ENCODE data around the gene IQCF2. TPM values are rescaled to one million over a fixed set of nuclear protein-coding genes. Genes with fewer than 3 reads are reported as not detected.
"Not testable (repeated sequence)": the region's sequence is repeated elsewhere in the genome, so short reads cannot be mapped to it uniquely, and the experiment has no call there.

The IQCF2 gene
- total RNA-seq, 1 donor from 2014 or later: not detected

DNA sequence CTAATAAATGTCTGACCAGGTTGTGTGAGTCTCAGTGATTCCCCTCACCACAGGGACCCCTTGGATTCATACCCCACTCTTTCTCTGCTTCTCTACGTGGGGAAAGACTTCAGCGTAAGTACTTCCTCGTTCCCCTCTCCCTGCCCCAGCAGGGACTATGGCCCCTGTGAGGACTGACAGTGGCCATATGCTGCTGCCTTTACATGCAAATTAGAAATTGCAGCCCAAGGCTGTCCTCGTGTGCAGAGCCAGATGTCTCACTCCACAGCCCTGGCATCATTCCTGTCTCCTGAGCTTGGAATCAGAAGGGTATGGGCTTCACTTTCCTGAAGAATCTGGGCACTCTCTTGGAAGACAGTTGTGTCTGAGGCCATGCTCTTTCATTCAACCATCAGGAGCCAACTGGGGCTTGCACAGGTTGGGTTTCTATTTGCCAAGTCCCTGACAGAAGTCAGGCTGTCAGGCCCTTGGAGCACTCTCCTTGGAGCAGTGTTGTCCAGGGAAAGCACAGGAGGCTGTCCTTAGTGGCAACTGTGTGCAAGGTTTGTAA, 30.5 kb upstream of the IQCF2 start:
- no peak overlapping the region for H3K4me3 ChIP-seq (ENCODE audit: low read depth, low read length)
- H3K27me3 ChIP-seq (ENCODE audit: control insufficient read depth, insufficient read depth, low read length): no peaks in the 10 kb centered on the region
- DNase-seq (ENCODE audit: low read depth): no peak
- no peaks in the 10 kb centered on the region for H3K36me3 ChIP-seq (ENCODE audit: control insufficient read depth, insufficient read depth, low read length)
- peak; percentile 43 for FAIRE-seq
- TF ChIP-seq, protein P1, sequence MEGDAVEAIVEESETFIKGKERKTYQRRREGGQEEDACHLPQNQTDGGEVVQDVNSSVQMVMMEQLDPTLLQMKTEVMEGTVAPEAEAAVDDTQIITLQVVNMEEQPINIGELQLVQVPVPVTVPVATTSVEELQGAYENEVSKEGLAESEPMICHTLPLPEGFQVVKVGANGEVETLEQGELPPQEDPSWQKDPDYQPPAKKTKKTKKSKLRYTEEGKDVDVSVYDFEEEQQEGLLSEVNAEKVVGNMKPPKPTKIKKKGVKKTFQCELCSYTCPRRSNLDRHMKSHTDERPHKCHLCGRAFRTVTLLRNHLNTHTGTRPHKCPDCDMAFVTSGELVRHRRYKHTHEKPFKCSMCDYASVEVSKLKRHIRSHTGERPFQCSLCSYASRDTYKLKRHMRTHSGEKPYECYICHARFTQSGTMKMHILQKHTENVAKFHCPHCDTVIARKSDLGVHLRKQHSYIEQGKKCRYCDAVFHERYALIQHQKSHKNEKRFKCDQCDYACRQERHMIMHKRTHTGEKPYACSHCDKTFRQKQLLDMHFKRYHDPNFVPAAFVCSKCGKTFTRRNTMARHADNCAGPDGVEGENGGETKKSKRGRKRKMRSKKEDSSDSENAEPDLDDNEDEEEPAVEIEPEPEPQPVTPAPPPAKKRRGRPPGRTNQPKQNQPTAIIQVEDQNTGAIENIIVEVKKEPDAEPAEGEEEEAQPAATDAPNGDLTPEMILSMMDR (IDR thresholded peaks at IDR 0.05; ENCODE audit: insufficient read depth, low read length, severe bottlenecking): no peak

DNA sequence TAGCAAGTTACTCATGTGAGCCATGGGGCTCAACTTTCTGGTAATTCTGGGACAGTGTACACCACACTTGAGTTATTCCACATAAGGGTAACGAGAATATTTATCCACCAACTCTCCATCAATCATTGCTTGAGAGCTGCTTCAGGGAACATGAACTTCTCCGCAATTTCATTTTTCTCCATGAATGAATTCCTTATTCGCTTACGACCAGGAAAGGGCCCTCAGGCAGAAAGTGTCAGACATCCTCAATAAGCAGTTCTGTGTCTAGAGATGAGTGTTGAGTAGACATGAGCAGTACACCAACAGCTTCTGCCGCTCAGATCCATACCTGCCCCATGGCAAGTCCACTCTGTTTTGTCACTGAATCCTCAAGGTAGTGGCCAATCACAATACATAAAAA, 24.8 kb upstream of the IQCF2 start:
- TF ChIP-seq, protein P1 (IDR thresholded peaks at IDR 0.05; ENCODE audit: insufficient read depth, low read length, severe bottlenecking): no peak
- H3K36me3 ChIP-seq (ENCODE audit: control insufficient read depth, insufficient read depth, low read length): no peaks in the 10 kb centered on the region
- H3K27me3 ChIP-seq (ENCODE audit: control insufficient read depth, insufficient read depth, low read length): no peaks in the 10 kb centered on the region
- no peak overlapping the region for H3K4me3 ChIP-seq (ENCODE audit: low read depth, low read length)
- no peak for FAIRE-seq
- no peak for DNase-seq (ENCODE audit: low read depth)

DNA sequence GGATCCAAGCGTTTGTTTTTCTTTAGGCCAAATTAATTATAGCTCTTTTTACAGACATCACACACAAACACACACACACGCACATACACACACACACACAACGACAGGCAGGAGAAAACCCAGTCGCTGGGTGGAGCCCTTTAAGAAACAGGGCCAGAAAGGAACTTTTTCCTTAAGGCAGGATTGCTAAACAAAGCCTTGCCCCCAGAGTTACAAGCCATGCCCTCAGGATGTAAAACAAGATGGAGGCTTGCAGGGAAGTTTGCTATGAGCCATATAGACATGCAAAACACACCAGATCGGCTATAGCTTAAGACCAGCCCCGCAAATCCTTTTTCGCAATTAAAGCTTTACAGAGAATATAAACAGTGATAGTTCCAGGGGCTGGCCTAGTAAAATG, 16.3 kb upstream of the IQCF2 start:
- Histone ChIP-seq H3K4me3 (ENCODE audit: low read depth, low read length) (no peak overlapping the region), H3K27me3 (ENCODE audit: control insufficient read depth, insufficient read depth, low read length) (peaks cover 2% of the 10 kb centered on the region), H3K36me3 (ENCODE audit: control insufficient read depth, insufficient read depth, low read length) (no peaks in the 10 kb centered on the region)
- TF ChIP-seq, protein P1 (IDR thresholded peaks at IDR 0.05; ENCODE audit: insufficient read depth, low read length, severe bottlenecking): no peak
- FAIRE-seq (no peak), DNase-seq (ENCODE audit: low read depth) (no peak)

DNA sequence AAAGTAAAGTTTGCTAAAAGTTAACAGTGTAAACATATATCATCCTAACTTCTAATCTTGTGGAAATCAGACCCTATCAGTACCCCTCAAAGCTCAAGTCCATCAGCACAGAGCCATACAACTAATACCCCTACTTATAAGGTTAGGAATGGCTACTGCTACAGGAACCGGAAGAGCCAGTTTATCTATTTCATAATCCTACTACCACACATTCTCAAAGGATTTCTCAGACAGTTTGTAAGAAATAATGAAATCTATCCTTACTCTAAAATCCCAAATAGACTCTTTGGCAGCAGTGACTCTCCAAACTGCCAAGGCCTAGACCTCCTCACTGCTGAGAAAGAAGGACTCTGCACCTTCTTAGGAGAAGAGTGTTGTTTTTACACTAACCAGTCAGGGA, 6.0 kb upstream of the IQCF2 start:
- H3K27me3 ChIP-seq (ENCODE audit: control insufficient read depth, insufficient read depth, low read length); H3K36me3 ChIP-seq (ENCODE audit: control insufficient read depth, insufficient read depth, low read length); FAIRE-seq; H3K4me3 ChIP-seq (ENCODE audit: low read depth, low read length): not testable (repeated sequence)
- peak; percentile 76 for DNase-seq (ENCODE audit: low read depth)

DNA sequence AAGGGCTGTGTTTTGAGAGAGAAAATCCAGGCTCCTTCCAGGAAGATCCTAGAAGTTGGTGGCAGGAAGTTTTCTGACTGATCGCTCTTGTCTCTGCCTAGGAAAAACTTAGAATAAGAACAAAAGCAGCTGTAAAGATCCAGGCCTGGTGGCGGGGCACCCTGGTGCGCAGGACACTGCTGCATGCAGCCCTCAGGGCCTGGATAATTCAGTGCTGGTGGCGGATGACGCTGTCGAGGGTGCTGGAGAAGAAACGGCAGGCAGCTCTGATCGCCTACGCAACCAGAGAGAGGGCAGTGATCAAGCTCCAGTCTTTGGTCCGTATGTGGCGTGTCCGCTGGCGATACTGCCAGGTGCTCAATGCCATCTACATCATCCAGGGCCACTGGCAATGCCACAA, 1.5 kb downstream of the IQCF2 start:
- no peaks in the 10 kb centered on the region for H3K36me3 ChIP-seq (ENCODE audit: control insufficient read depth, insufficient read depth, low read length)
- no peak overlapping the region for H3K4me3 ChIP-seq (ENCODE audit: low read depth, low read length)
- DNase-seq (ENCODE audit: low read depth) (no peak), FAIRE-seq (no peak)
- H3K27me3 ChIP-seq (ENCODE audit: control insufficient read depth, insufficient read depth, low read length): no peaks in the 10 kb centered on the region
- TF ChIP-seq, protein P1 (IDR thresholded peaks at IDR 0.05; ENCODE audit: insufficient read depth, low read length, severe bottlenecking): no peak

DNA sequence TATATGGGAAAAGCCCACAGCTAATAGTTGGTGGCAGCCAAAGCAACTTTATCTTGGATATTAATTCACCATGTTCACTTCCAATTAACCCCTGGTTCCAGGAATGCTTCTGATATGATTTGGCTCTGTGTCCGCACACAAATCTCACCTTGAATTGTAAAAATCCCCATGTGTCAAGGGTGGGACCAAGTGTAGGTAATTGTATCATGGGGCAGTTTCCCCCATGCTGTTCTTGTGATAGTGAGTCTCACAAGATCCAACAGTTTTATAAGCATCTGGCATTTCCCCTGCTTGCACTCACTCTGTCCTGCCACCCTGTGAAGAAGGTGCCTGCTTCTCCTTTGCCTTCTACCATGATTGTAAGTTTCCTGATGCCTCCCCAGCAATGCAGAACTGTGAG, 7.5 kb downstream of the IQCF2 start:
- not testable (repeated sequence) for H3K27me3 ChIP-seq (ENCODE audit: control insufficient read depth, insufficient read depth, low read length); FAIRE-seq; H3K4me3 ChIP-seq (ENCODE audit: low read depth, low read length); H3K36me3 ChIP-seq (ENCODE audit: control insufficient read depth, insufficient read depth, low read length); DNase-seq (ENCODE audit: low read depth)

DNA sequence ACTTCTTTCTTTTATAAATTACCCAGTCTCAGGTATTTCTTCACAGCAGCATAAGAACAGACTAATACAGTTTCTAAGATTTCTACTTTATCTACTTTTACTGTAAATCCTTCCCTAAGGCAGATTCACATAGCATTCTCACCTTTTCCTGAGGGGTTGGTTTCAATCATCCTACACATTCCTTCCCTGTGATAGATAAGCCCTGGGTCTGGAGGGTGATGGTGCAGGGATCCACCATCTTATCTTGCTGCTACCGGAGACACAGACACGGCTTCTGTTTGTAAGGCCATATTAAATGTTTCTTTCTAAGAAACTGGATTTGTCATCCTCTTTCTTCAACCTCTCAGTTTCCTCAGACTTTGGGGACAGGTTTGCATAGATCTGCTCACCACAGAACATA, 7.9 kb downstream of the IQCF2 start:
- no peaks in the 10 kb centered on the region for H3K36me3 ChIP-seq (ENCODE audit: control insufficient read depth, insufficient read depth, low read length)
- no peak overlapping the region for H3K4me3 ChIP-seq (ENCODE audit: low read depth, low read length)
- DNase-seq (ENCODE audit: low read depth): no peak
- no peaks in the 10 kb centered on the region for H3K27me3 ChIP-seq (ENCODE audit: control insufficient read depth, insufficient read depth, low read length)
- TF ChIP-seq, protein P1 (IDR thresholded peaks at IDR 0.05; ENCODE audit: insufficient read depth, low read length, severe bottlenecking): no peak
- no peak for FAIRE-seq
